ENCODE data around the gene PSME4. TPM values are rescaled to one million over a fixed set of nuclear protein-coding genes. Genes with fewer than 3 reads are reported as not detected.
"Not testable (repeated sequence)": the region's sequence is repeated elsewhere in the genome, so short reads cannot be mapped to it uniquely, and the experiment has no call there.

PSME4 gene
- total RNA-seq, 1 experiment from 2014 or later = 40.9 TPM

DNA sequence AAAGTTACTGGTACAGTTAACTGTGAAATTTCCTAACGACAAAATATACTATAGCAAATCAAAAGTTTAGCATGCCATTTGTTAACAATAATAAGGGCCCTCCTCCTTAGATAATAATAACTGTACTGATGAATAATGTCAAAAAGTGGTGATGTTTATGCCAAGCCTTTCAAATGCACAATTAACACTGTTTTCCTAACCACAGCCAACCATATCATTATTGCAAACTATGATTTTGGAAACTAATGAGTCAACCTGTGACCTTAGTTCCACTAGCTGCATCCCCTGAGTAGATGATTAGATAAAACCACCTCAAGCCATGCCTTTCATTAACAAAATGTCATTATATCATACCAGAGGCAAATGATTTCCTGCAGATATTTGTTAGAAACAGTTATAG is 85.9 kb downstream of the PSME4 start:
- DNase-seq (ENCODE audit: low read depth) = no peak

DNA sequence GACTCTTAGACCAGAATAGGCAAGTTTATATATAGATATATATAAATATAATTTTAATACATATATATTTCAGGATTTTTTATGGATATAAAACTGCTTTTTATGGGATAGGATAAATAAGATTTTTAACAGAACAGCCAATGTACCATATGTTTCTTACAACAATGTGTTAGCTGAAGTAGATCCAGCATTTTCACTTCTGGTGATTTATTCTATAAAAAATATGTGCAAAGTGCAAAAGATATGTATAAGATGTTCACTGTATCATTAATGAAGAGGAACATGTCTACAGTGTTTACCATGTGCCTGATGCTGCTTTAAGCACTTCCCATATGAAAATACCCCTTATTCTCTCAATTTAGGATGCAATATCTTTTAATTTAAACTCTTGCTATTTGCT is 88.8 kb downstream of the PSME4 start:
- no peak for DNase-seq (ENCODE audit: low read depth)

DNA sequence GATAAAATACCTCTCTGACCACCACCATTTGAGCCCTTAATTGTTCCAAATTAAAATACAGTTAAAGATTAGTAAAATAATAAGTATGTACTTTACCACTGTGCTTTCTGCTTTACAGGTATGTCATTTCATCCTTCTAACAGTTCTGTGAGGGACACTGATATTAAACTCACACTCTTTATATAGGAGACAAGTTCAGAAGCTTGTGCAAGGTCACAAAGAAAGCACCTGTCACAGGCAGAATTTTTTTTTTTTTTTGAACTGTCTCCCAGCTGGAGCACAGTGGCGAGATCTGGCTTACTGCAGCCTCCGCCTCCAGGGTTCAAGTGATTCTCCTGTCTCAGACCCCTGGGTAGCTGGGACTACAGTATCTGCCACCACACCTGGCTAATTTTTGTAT is 89.4 kb downstream of the PSME4 start:
- DNase-seq (ENCODE audit: low read depth) = no peak

DNA sequence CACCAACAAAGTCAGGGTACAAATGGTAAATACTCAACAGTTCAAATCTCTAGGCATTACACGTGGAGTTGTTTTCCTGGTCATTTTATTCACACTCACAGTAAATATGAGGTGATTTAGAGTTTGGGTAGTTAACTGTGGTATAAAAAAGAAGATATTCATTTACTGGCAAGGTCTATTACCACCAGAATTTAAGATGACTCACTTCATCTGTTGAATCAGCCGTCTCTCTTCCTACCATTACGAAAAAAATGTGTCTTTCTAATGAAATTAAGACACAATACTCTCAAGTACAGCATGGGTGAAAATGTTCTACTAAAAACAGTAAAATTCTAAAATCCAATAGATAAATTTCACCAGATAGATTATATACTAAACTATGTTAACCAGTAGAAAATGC is 90.0 kb downstream of the PSME4 start:
- DNase-seq (ENCODE audit: low read depth) = peak; percentile 68

DNA sequence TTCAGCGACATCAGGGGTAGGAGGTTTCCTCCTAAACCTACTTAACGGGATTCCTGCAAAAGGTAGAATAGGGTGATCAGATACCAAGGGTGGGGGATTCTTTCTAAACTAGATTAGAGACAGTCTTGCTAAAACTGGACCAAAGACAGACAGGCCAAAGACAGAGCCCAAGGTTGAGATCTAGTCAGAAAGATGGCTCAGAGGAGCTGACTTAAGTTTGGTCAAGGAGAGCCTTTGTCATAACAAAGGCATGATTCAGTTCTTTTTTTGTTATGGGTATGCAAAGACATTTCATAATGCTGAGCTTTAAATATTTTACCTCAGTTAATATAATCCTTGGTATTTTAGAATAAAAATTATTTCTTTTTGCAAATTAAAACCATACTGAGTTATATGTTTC is 93.2 kb downstream of the PSME4 start:
- no peak for DNase-seq (ENCODE audit: low read depth)

DNA sequence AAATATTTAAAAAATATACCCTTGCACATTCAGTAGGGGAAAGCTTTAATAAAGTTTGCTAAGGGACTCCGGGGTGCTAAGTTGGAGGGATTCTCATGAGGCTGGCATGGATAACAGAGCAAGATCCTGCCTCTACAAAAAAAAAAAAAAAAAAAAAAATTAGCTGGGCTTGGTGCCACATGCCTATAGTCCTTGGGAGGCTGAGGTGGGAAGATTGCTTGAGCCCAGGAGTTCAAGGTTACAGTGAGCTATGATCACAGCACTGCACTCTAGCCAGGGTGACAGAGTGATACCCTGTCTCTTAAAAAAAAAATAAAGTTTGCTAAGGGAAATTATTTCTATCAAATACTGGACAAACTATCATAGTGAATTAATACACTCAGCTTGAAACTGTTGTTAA is 93.7 kb downstream of the PSME4 start:
- no peak for DNase-seq (ENCODE audit: low read depth)

DNA sequence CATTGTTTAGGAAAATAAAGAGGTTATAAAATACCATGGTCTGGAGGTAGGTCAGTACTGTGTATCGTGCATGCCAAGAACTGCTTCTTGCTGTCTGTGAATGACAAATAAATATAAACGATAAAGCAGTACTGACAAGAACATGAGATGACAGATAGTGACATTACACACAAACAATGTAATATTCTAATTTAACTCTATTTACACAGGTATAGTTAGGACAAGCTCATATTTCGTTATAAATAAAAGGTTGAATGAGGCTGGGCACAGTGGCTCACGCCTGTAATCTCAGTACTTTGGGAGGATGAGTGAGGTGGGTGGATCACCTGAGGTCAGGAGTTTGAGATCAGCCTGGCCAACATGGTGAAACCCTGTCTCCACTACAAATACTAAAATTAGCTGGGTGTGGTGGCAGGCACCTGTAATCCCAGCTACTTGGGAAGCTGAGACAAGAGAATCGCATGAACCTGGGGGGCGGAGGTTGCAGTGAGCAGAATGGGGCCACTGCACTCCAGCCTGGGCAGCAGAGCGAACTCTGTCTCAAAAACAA is 96.3 kb downstream of the PSME4 start:
- no peak for DNase-seq (ENCODE audit: low read depth)

DNA sequence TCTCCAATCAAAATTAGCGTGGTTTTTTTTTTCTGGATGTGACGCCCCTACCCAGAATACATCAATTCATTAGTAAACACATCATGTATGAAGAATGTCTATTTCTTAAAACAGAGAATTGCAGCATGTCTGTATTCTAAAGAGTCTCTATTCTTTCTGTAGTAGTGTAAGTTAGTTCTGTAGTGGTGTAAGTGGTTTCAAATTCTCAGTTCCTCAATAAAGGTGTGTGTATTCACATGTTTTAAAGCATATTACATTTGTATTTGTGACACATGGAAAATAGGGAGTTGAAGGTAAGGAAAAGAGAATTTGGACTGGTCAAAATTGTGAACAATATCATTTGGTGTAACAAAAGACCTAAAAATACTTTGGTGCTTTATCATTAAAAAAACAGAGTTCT is 103.0 kb downstream of the PSME4 start:
- no peak for DNase-seq (ENCODE audit: low read depth)

DNA sequence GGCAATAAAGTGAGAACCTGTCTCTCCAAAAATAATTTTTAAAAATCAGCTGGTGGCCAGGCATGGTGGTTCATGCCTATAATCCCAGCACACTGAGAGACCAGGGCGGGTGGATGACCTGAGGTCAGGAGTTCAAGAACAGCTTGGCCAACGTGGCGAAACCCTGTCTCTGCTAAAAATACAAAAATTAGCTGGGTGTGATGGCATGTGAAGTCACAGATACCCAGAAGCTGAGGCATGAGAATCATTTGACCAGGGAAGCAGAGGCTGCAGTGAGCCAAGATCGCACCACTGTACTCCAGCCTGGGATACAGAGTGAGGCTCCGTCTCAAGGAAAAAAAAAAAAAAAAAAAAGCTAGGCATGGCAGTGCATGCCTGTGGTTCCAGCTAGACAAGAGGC is 103.6 kb downstream of the PSME4 start:
- no peak for DNase-seq (ENCODE audit: low read depth)

DNA sequence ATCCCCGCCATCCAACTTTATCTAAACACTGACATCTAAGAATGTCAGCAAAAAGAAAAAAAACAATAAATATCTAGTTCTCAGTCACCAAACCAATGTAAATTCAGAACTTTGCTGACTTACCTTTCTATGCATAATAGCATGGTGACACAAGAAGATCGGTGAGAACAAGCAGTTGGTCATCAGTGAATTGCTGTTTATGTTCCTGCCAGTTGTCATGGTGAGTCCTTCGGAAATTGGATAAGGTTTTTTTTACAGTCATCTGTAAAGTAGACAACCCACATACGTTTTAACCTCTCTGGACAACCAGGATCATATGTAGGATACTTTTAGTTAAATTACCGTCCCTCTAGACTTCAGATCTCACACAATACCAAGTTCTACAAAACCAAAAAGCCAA is 104.8 kb downstream of the PSME4 start:
- peak; percentile 7 for DNase-seq (ENCODE audit: low read depth)

DNA sequence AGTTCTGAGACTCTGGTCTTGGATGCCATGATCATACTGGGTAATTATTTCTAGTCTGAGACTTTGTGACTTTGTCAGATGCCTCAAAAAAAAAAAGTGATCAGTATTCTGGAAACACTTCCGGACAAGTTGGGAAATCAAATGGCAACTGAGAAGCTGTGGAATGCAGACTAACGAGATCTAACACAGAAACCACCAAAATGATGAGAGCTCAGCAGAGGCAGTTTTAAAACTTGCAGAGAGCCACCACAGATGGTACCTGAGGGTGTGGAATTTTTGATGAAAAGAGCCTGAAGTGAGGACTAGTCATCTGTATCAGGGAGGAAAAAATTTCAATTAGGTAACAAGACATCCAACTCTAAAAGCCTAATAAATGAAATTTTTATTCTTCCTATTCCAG is 105.5 kb downstream of the PSME4 start:
- DNase-seq (ENCODE audit: low read depth) = no peak

DNA sequence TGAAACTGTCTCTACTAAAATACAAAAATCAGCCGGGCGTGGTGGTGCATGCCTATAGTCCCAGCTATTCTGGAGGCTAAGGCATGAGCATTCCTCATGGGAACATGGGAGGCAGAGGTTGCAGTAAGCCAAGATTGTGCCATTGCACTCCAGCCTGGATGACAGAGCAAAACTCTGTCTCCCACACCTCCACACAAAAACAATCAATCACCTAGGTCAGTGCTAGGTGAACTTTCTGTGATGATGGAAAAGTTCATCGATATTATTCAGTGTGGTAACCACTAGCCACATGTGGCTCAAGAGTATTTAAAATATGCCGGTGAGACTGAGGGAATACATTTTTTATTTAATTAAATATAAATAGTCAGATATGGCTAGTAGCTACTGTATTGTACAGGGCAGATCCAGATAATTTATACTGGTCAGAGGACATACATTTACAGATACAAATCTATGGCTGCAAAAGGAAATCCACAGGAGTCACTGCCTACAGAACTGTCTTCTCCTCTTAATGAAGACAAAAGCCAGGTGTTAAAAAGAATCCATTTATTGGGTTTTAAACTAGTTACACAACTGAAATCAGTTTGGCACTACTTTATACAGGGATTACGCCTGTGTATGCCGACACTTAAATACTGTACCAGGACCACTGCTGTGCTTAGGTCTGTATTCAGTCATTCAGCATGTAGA is 107.1 kb downstream of the PSME4 start:
- no peak for DNase-seq (ENCODE audit: low read depth)

DNA sequence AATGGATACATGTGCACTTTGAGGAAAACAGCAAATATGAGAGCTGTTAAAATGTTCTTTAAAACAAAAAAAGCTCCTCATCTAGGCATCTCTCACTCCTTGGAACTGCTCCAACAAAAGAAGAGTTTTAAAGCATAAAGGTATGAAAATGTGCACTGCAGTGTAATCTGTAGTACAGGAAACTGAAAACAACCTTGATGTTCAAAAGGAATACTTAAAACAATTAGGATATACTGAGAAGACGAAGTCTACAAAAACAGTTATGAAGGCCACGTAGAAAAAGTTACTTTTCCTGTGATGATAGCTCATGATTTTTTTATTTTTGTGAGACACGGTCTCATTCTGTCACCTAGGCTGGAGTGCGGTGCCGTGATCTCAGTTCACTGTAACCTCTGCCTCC is 109.0 kb downstream of the PSME4 start:
- no peak for DNase-seq (ENCODE audit: low read depth)

DNA sequence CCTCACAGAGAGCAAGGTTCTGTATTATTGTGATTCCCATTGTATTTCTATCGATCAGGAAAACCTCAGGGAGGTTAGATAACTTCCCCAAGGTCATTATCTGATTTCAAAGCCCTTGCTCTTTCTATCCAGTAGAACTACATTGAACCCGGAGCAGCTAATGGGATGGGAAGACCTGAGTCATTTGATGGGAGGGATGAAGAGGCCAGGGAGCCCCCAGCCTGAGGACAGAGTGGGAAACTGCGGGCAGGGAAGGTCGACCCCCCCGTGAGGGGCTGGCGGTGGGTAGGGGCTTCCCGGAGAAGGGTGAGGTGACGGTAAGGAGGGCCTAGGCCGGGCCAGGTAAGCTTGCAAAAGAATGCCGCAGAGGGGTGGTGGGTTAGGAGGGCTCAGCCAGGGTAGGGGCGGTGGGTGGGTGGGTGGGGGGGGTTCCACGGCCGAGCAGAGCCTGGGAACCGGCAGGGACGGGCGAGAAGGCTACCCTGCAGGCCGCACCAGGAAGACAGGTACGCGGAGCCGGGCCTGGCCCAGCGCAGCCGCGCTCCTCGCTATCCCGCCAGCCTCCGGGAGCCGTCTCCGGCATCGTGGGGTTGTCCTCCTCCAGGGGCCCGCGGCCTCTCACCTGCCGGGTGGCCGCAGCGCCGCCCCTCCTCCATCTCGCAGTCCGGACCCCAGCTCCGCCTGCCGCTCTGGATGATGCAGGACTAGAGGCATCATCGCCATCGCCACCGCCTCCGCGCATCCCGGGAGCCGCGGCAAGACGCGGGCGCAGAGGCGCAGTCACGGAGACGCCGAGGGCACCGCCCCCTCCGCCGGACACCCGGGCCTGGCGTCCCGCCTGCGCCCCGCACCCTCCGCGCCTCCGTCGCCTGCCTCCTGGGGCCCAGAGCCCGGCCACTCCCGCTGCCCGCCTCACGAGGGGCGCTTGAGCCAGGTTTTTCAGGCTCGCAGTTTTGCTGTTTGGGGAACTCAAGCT is 111.3 kb downstream of the PSME4 start, which contains the start of gene GPR75:
Gene GPR75 (minus strand): TSS at position 762 of the 976 bp plus-strand sequence. CDS start 5,211 bp downstream, outside the sequence.
- no peak for DNase-seq (ENCODE audit: low read depth)

DNA sequence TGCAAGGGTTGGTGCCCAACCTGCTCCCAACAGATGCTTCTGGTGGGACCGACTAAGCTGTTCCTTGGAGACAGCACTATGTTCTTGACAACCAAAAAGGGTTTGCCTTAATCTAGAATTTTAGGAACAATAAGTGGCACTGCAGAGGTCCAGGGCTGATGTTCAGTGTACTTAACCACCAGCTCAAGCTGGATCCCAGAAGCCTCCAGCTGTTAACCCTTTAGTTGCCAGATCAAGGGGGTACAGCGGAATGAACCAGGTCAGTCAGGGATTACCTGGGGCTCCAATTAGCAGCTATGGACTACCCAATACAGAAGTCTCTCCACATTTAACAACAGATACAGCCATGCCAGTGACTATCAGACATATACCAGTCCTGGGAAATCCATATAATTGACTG is 114.5 kb downstream of the PSME4 start:
- DNase-seq (ENCODE audit: low read depth) = no peak

DNA sequence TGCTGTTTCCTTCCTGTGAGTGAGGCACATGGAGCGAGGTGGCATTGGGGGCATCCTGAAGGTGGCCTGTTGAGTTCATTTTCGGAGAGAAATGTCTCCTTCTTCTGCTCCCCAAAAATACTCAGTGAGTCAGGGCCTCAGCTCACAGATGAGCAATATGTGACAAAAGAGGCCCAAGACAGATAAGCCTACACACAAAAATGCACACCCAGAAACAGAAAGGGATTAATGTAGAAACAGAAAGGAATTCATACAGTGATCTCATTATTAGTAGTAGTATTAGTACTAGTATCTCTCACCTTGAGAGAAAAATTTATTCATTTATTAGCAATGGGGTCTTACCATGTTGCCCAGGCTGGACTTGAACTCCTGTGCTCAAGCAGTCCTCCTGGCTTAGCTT is 116.1 kb downstream of the PSME4 start:
- no peak for DNase-seq (ENCODE audit: low read depth)

DNA sequence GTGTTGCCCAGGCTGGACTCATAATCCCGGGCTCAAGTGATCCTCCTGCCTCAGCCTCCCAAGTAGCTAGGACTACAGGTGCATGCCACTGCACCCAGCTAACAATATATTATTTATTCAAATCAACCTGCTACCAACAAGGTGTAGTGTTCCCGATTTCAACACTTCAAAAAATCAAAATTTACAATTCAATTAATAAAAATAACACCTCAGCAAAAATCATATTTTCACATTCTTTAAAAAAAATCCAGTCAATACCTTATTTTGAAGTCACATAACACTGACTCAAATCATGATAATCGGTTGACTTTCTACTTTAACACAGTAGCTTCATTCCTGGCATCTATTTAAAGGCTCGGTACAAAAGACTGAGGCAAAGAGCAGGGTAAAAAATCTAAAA is 118.3 kb downstream of the PSME4 start:
- no peak for DNase-seq (ENCODE audit: low read depth)

DNA sequence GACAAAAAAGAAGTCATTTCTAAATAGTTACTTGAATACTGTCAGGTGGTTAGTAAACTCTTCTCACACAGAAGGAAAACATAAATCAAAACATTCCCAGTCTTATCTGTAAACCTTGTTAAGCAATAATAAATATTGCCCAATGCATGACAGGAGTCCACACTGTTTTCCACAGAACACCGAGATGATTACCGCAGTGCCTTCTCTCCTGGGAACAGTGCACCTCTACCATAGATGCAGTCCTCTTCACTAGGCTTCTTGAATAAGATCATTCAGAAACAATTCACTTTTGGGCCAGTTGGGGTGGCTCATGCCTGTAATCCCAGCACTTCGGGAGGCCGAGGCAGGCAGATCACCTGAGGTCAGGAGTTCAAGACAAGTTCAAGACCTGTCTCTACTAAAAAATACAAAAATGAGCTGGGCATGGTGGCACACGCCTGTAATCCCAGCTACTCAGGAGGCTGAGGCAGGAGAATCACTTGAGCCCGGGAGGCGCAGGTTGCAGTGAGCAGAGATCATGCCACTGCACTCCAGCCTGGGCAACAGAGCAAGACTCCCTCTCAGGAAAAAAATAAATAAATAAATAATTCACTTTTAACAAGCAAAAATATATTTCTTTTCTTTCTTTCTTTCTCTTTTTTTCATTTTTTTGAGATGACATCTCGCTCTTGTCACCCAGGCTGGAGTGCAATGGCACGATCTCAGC is 119.6 kb downstream of the PSME4 start:
- not testable (repeated sequence) for DNase-seq (ENCODE audit: low read depth)

DNA sequence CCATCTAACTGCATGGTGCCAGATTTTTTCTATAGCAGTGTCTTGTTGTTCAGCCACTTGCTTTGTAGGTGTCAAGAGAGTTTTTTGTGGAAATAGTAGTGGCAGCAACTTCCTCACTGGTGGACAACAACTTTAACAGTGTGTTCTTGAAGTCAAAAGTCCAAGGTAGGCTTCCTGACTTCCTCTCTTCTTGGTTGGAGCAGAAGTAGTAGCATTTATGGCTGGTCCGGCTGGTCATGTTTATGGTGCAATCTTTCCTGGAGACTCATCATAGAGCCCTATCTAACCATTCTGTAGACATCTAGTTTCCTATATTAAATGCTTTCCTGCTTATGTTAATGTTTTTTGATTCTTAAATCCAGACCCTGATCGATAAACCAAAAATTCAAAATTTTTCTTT is 122.7 kb downstream of the PSME4 start:
- no peak for DNase-seq (ENCODE audit: low read depth)

DNA sequence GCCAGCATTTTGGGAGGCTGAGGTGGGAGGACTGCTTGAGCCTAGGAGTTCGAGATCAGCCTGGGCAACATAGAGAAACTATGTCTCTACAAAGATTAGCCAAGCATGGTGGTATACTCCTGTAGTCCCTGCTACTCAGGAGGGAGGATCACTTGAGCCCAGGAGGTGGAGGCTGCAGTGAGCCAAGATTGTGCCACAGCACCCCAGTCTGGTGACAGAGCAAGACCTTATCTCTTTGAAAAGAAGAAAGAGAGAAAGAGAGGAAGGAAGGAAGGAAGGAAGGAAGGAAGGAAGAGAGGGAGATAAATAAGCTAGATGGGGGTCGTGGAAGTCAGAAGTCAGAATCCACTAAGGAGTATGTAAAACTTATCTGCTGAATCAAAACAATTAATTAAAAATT is 127.2 kb downstream of the PSME4 start:
- no peak for DNase-seq (ENCODE audit: low read depth)

DNA sequence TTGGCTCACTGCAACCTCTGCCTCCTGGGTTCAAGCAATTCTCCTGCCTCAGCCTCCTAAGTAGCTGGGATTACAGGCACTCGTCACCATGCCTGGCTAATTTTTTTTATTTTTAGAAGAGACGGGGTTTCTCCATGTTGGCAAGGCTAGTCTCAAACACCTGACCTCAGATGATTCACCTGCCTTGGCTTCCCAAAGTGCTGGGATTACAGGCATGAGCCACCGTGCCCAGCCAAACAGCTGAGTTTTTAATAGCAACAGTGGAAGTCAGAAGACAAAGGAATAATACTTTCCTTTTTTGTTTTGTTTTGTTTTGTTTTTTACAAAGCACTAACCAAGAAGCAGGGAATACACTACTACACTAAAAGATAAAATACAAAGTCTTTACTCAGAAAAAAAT is 127.9 kb downstream of the PSME4 start:
- peak; percentile 40 for DNase-seq (ENCODE audit: low read depth)

DNA sequence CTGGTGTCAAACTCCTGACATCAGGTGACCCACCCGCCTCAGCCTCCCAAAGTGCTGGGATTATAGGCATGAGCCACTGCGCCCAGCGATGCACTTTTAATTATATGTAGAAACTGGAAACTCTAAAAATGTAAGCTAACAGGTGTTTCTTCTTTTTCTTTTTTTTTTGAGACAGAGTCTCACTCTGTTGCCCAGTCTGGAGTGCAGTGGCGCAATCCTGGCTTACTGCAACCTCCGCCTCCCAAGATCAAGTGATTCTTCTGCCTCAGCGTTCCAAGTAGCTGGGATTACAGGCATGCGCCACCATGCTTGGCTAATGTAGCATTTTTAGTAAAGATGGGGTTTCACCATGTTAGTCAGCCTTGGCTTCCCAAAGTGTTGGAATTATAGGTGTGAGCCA is 129.1 kb downstream of the PSME4 start:
- not testable (repeated sequence) for DNase-seq (ENCODE audit: low read depth)

Data from M059J (cell line).